ENCODE measurements around the gene CLDN7. TPM values are rescaled to one million over a fixed set of nuclear protein-coding genes. Genes with fewer than 3 reads are reported as not detected.

CLDN7 gene
- polyA plus RNA-seq, 1 donor (not counting 4 experiments of a cell fraction or from before 2014, with no cell fraction given) = 6.3 TPM

GRCh38 chr17:7260151-7260550 is 2.1 kb downstream of the CLDN7 start:
- dilution Hi-C loops (cut with MboI; ENCODE audit: extremely low pct_ligation_motif_present, low sequenced_read_pairs) = no loop called here
- Histone ChIP-seq H4K20me1 (ENCODE audit: control insufficient read depth, extremely low read depth, insufficient read depth, low read length) (no peaks in the 10 kb centered on the region), H3K9me1 (ENCODE audit: control insufficient read depth, extremely low read depth, insufficient read depth, low read length) (no peaks in the 10 kb centered on the region), H3K9me3 (ENCODE audit: control insufficient read depth, low read depth, low read length) (no peaks in the 10 kb centered on the region), H3K36me3 (ENCODE audit: control insufficient read depth in 2 of 2, extremely low read depth in 1 of 2, insufficient read depth in 2 of 2, low read length in 2 of 2) (peaks cover 4 to 31% of the 10 kb centered on the region in 2 experiments), H2AFZ (ENCODE audit: control insufficient read depth, low read length) (no peak overlapping the region), H3K4me3 (ENCODE audit: control insufficient read depth in 2 of 3, extremely low read depth in 1 of 3, insufficient read depth in 2 of 3, low read depth in 1 of 3, low read length in 3 of 3) (peak overlapping the region in 1 of 3 experiments; percentile 41), H3K27ac (ENCODE audit: control insufficient read depth, insufficient read depth, low read length) (peak overlapping the region; percentile 36), H3K4me2 (ENCODE audit: control insufficient read depth, extremely low read depth, insufficient read depth, low read depth, low read length) (peak overlapping the region; percentile 92), H3K9ac (ENCODE audit: control insufficient read depth, extremely low read depth, insufficient read depth, low read length) (peak overlapping the region; percentile 74), H3K4me1 (ENCODE audit: control insufficient read depth, extremely low read depth, insufficient read depth, low read length) (peaks cover 34% of the 10 kb centered on the region), H3K27me3 (ENCODE audit: control insufficient read depth, extremely low read depth, insufficient read depth, low read length) (no peaks in the 10 kb centered on the region), H3K79me2 (ENCODE audit: control insufficient read depth, insufficient read depth, low read length) (no peaks in the 10 kb centered on the region)
- no peak for DNase-seq (ENCODE audit: low read depth, low spot score)
- TF ChIP-seq CTCF (optimal IDR thresholded peaks at IDR 0.05 in 1 of 3, IDR thresholded peaks at IDR 0.05 in 1 of 3, conservative IDR thresholded peaks at IDR 0.05 in 1 of 3; ENCODE audit: extremely low read depth in 1 of 3, insufficient read depth in 2 of 3, low read length in 3 of 3) (no peak), EZH2 (IDR thresholded peaks at IDR 0.05; ENCODE audit: low read length) (no peak)
- FAIRE-seq = no peak

DNA sequence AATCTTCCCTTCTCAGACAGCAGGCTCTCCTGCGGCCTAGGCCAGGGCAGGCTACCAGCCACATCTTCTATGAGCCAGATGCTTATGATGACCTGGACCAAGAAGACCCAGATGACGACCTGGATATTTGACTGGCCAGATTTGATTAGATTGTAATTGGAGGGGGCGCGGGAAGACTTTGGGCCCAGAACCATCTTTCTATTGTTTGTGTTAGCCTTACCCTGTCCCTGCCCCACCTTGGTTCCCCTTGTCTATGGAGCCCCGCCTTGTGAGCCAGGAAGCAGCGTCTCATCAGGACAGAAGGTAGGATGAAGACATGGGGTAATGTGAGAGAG is 2.8 kb downstream of the CLDN7 start:
- H3K9me1 ChIP-seq (ENCODE audit: control insufficient read depth, extremely low read depth, insufficient read depth, low read length) = no peaks in the 10 kb centered on the region
- no peak overlapping the region for H2AFZ ChIP-seq (ENCODE audit: control insufficient read depth, low read length)
- peaks cover 34% of the 10 kb centered on the region for H3K4me1 ChIP-seq (ENCODE audit: control insufficient read depth, extremely low read depth, insufficient read depth, low read length)
- H3K27ac ChIP-seq (ENCODE audit: control insufficient read depth, insufficient read depth, low read length) = peak overlapping the region; percentile 46
- H3K9me3 ChIP-seq (ENCODE audit: control insufficient read depth, low read depth, low read length) = no peaks in the 10 kb centered on the region
- no peak overlapping the region for H3K4me3 ChIP-seq (ENCODE audit: control insufficient read depth in 2 of 3, extremely low read depth in 1 of 3, insufficient read depth in 2 of 3, low read depth in 1 of 3, low read length in 3 of 3)
- dilution Hi-C loops (cut with MboI; ENCODE audit: extremely low pct_ligation_motif_present, low sequenced_read_pairs) = no loop called here
- no peak for FAIRE-seq
- TF ChIP-seq CTCF (optimal IDR thresholded peaks at IDR 0.05 in 1 of 3, IDR thresholded peaks at IDR 0.05 in 1 of 3, conservative IDR thresholded peaks at IDR 0.05 in 1 of 3; ENCODE audit: extremely low read depth in 1 of 3, insufficient read depth in 2 of 3, low read length in 3 of 3) (no peak), EZH2 (IDR thresholded peaks at IDR 0.05; ENCODE audit: low read length) (no peak)
- DNase-seq (ENCODE audit: low read depth, low spot score) = no peak
- peaks cover 7 to 36% of the 10 kb centered on the region in 2 experiments for H3K36me3 ChIP-seq (ENCODE audit: control insufficient read depth in 2 of 2, extremely low read depth in 1 of 2, insufficient read depth in 2 of 2, low read length in 2 of 2)
- H3K4me2 ChIP-seq (ENCODE audit: control insufficient read depth, extremely low read depth, insufficient read depth, low read depth, low read length) = peak overlapping the region; percentile 27
- H4K20me1 ChIP-seq (ENCODE audit: control insufficient read depth, extremely low read depth, insufficient read depth, low read length) = no peaks in the 10 kb centered on the region
- no peak overlapping the region for H3K9ac ChIP-seq (ENCODE audit: control insufficient read depth, extremely low read depth, insufficient read depth, low read length)
- H3K27me3 ChIP-seq (ENCODE audit: control insufficient read depth, extremely low read depth, insufficient read depth, low read length) = no peaks in the 10 kb centered on the region
- H3K79me2 ChIP-seq (ENCODE audit: control insufficient read depth, insufficient read depth, low read length) = peaks cover under 1% of the 10 kb centered on the region
